ENCODE results near the gene ZSWIM3. TPM values are rescaled to one million over a fixed set of nuclear protein-coding genes. Genes with fewer than 3 reads are reported as not detected.

ZSWIM3 gene
- total RNA-seq, 2 donors from 2014 or later: 4.6 to 5.2 TPM

DNA sequence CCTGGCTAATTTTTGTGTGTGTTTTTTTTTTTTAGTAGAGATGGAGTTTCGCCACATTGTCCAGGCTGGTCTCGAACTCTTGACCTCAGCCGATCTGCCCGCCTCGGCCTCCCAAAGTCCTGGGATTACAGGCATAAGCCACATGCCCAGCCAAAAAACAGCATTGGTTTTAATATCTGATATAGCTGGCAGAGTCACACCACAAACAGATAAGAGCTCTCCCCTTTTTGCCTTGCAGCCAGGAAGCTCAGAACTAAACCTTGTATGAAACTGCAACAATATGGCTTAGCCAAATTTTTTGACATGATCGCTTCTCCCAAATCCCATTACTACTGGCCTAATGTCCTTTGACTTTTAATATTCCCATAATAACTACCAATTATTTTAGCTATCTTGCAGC, 5.1 kb upstream of the ZSWIM3 start:
- DNase-seq: no peak
- no peak overlapping the region for H3K27ac ChIP-seq
- no peak for TF ChIP-seq CTCF (IDR thresholded peaks at IDR 0.05)
- no peak overlapping the region for H3K4me3 ChIP-seq
- H3K4me1 ChIP-seq: peaks cover 6% of the 10 kb centered on the region
- no peaks in the 10 kb centered on the region for H3K27me3 ChIP-seq
- no peaks in the 10 kb centered on the region for H3K36me3 ChIP-seq
- intact Hi-C loops (cut with DNase I): no loop called here
- H3K9me3 ChIP-seq: no peaks in the 10 kb centered on the region
- H3K9ac ChIP-seq (ENCODE audit: low read depth in 2 of 2, low read length in 2 of 2): no peak overlapping the region

GRCh38 chr20:45853484-45853883, 3.9 kb upstream of the ZSWIM3 start:
- Histone ChIP-seq H3K4me1 (peaks cover 11% of the 10 kb centered on the region), H3K27me3 (no peaks in the 10 kb centered on the region), H3K27ac (no peak overlapping the region), H3K9ac (ENCODE audit: low read depth in 2 of 2, low read length in 2 of 2) (no peak overlapping the region), H3K4me3 (no peak overlapping the region), H3K36me3 (no peaks in the 10 kb centered on the region), H3K9me3 (no peaks in the 10 kb centered on the region)
- intact Hi-C loops (cut with DNase I): no loop called here
- no peak for TF ChIP-seq CTCF (IDR thresholded peaks at IDR 0.05)
- DNase-seq: no peak

- no peak for DNase-seq
- intact Hi-C loops (cut with DNase I): no loop called here
Observed at GRCh38 chr20:45857882-45858216, 435 bp downstream of the ZSWIM3 start.

GRCh38 chr20:45859916-45860315, 2.5 kb downstream of the ZSWIM3 start:
- no peak for DNase-seq
- no peak overlapping the region for H3K4me3 ChIP-seq
- no peaks in the 10 kb centered on the region for H3K27me3 ChIP-seq
- H3K27ac ChIP-seq: no peak overlapping the region
- no peak overlapping the region for H3K9ac ChIP-seq (ENCODE audit: low read depth in 2 of 2, low read length in 2 of 2)
- TF ChIP-seq CTCF (IDR thresholded peaks at IDR 0.05): no peak
- peaks cover 17% of the 10 kb centered on the region for H3K4me1 ChIP-seq
- intact Hi-C loops (cut with DNase I): no loop called here
- H3K9me3 ChIP-seq: no peaks in the 10 kb centered on the region
- no peaks in the 10 kb centered on the region for H3K36me3 ChIP-seq

More at GRCh38 chr20:45857882-45858216, 435 bp downstream of the ZSWIM3 start:
- H3K27ac ChIP-seq: peak overlapping the region; percentile 80
- H3K9me3 ChIP-seq: no peaks in the 10 kb centered on the region
- no peaks in the 10 kb centered on the region for H3K27me3 ChIP-seq
- H3K4me1 ChIP-seq: peaks cover 17% of the 10 kb centered on the region
- peak overlapping the region; percentile 91 for H3K4me3 ChIP-seq
- no peak for TF ChIP-seq CTCF (IDR thresholded peaks at IDR 0.05)
- H3K36me3 ChIP-seq: no peaks in the 10 kb centered on the region
- peak overlapping the region; percentile 75 to 87 for H3K9ac ChIP-seq (ENCODE audit: low read depth in 2 of 2, low read length in 2 of 2)

GRCh38 chr20:45860560-45861220, 3.3 kb downstream of the ZSWIM3 start:
- no peak for TF ChIP-seq CTCF (IDR thresholded peaks at IDR 0.05)
- no peak overlapping the region for H3K9ac ChIP-seq (ENCODE audit: low read depth in 2 of 2, low read length in 2 of 2)
- peak overlapping the region; percentile 53 for H3K27ac ChIP-seq
- peaks cover 17% of the 10 kb centered on the region for H3K4me1 ChIP-seq
- no peaks in the 10 kb centered on the region for H3K36me3 ChIP-seq
- DNase-seq: no peak
- intact Hi-C loops (cut with DNase I): no loop called here
- H3K27me3 ChIP-seq: no peaks in the 10 kb centered on the region
- no peaks in the 10 kb centered on the region for H3K9me3 ChIP-seq
- no peak overlapping the region for H3K4me3 ChIP-seq

Measured in colonic mucosa (tissue), 4 donors.